Measurements from ENCODE around the gene ALPL.

- no peak for TF ChIP-seq CTCF (IDR thresholded peaks at IDR 0.05; ENCODE audit: low read length)
- TF ChIP-seq EZH2 (IDR thresholded peaks at IDR 0.05; ENCODE audit: borderline replicate concordance, low read length) = no peak
These were observed 44.1 kb downstream of the ALPL start for GRCh38 chr1:21553116-21553926.
